H1 (cell line): ENCODE data around the gene AVPI1. TPM values are rescaled to one million over a fixed set of nuclear protein-coding genes. Genes with fewer than 3 reads are reported as not detected.

Experiments
- CTCF ChIA-PET: fragments of 300-600 bp; sonication (Branson Sonifier 250); formaldehyde crosslinking; loops from one replicate; lab custom pipeline; 2021; ENCODE audit not compliant: partially characterized antibody; lab: Charles Lee
- POLR2A ChIA-PET: fragments of 300-600 bp; sonication (Branson Sonifier 250); formaldehyde crosslinking; loops from one replicate; lab custom pipeline; 2021; ENCODE audit warnings: inconsistent platforms; ENCODE audit not compliant: partially characterized antibody; lab: Charles Lee
- DNase-seq, 2 experiments: peaks; one replicate each; pipeline versions ENCODE4 v3.0.0 to v3.0.0-alpha.2; 2010 to 2022; ENCODE audit warnings: low spot score in 2 of 2, low read depth in 1 of 2, mixed read lengths in 1 of 2
- FAIRE-seq: peaks from 2 replicates; lab custom pipeline; 2011; peaks lifted over from hg19 to GRCh38; lab: Jason Lieb, UNC
- H2AFZ ChIP-seq: 2 replicates; pipeline ENCODE4 v1.8.1; 2012; ENCODE audit warnings: low read length, inconsistent platforms
- H2AK5ac ChIP-seq: 2 replicates; pipeline ENCODE4 v1.6.1; 2013; ENCODE audit warnings: low read depth, low read length
- H2BK120ac ChIP-seq: replicated peaks from 2 replicates; pipeline ENCODE3; 2013; ENCODE audit warnings: low read depth, low read length, inconsistent platforms
- H2BK12ac ChIP-seq: 2 replicates; pipeline ENCODE4 v1.6.1; 2013; ENCODE audit warnings: low read depth, low read length
- H2BK15ac ChIP-seq: 2 replicates; pipeline ENCODE4 v1.6.1; 2013; ENCODE audit warnings: low read length
- H2BK20ac ChIP-seq: 2 replicates; pipeline ENCODE4 v1.6.1; 2013; ENCODE audit warnings: low read length
- H2BK5ac ChIP-seq: 2 replicates; pipeline ENCODE4 v1.6.1; 2013; ENCODE audit warnings: low read depth, low read length
- H3K14ac ChIP-seq: 2 replicates; pipeline ENCODE4 v1.6.1; 2013; ENCODE audit warnings: inconsistent platforms; ENCODE audit not compliant: insufficient read length
- H3K18ac ChIP-seq: 2 replicates; pipeline ENCODE4 v1.6.1; 2013; ENCODE audit warnings: low read length; ENCODE audit errors: extremely low read depth
- H3K23ac ChIP-seq: 2 replicates; pipeline ENCODE4 v1.6.1; 2013; ENCODE audit warnings: inconsistent platforms; ENCODE audit not compliant: insufficient read length
- H3K23me2 ChIP-seq: 2 replicates; pipeline ENCODE4 v1.6.1; 2013; ENCODE audit warnings: low read depth, low read length
- H3K27ac ChIP-seq: 2 replicates; pipeline ENCODE4 v1.6.1; 2011; ENCODE audit warnings: low read depth, low read length, inconsistent platforms
- H3K27me3 ChIP-seq, 4 experiments: replicated peaks in 1 of 4; 1 replicate in 1 of 4; 2 replicates in 3 of 4; pipeline versions ENCODE4 v1.6.1 to v1.8.1; 2011 to 2013; ENCODE audit warnings: low read length in 3 of 4, mild to moderate bottlenecking in 3 of 4, inconsistent platforms in 2 of 4, mixed read lengths in 2 of 4, moderate library complexity in 1 of 4; ENCODE audit not compliant: control insufficient read depth in 3 of 4, insufficient read depth in 3 of 4; ENCODE audit errors: extremely low read depth in 1 of 4
- H3K36me3 ChIP-seq, 4 experiments: 2 replicates each; pipeline versions ENCODE4 v1.6.1 to v1.8.1; 2011 to 2013; ENCODE audit warnings: mild to moderate bottlenecking in 4 of 4, low read length in 3 of 4, moderate library complexity in 2 of 4, control low read depth in 1 of 4, inconsistent platforms in 1 of 4; ENCODE audit not compliant: insufficient read depth in 4 of 4, control insufficient read depth in 2 of 4
- H3K4ac ChIP-seq: replicated peaks from 2 replicates; pipeline ENCODE3; 2013; ENCODE audit warnings: low read length, low read depth, mixed read lengths, inconsistent platforms; ENCODE audit not compliant: insufficient read length
- H3K4me1 ChIP-seq, 4 experiments: replicated peaks in 1 of 4; 1 replicate in 1 of 4; 2 replicates in 3 of 4; pipeline versions ENCODE4 v1.6.1 to v1.8.1; 2011 to 2013; ENCODE audit warnings: low read length in 3 of 4, inconsistent platforms in 2 of 4, mixed read lengths in 1 of 4; ENCODE audit not compliant: insufficient read depth in 4 of 4, control insufficient read depth in 3 of 4
- H3K4me2 ChIP-seq, 2 experiments: 2 replicates each; pipeline versions ENCODE4 v1.6.1 to v1.8.1; 2011 to 2013; ENCODE audit warnings: low read depth in 2 of 2, low read length in 2 of 2, control low read depth in 1 of 2, inconsistent platforms in 1 of 2, mild to moderate bottlenecking in 1 of 2; ENCODE audit not compliant: insufficient read depth in 1 of 2
- H3K4me3 ChIP-seq, 4 experiments: fragments of 200-600, 300-600 bp in 1 of 4; sonication (generic), shearing (Covaris generic), sonication (Bioruptor Twin) in 1 of 4; 2 replicates each; pipeline versions ENCODE4 v1.5.1 to v1.8.1; 2011 to 2016; ENCODE audit warnings: low read length in 4 of 4, low read depth in 3 of 4, control low read depth in 2 of 4, inconsistent platforms in 2 of 4, mild to moderate bottlenecking in 2 of 4, mixed read lengths in 1 of 4, moderate library complexity in 1 of 4; ENCODE audit not compliant: insufficient read depth in 2 of 4; ENCODE audit errors: extremely low read depth in 1 of 4
- H3K56ac ChIP-seq: replicated peaks from 2 replicates; pipeline ENCODE3; 2013; ENCODE audit warnings: low read depth, mild to moderate bottlenecking, mixed read lengths, low read length, inconsistent platforms; ENCODE audit not compliant: insufficient read length
- H3K79me1 ChIP-seq: 2 replicates; pipeline ENCODE4 v1.6.1; 2013; ENCODE audit warnings: low read depth, low read length, control low read depth
- H3K79me2 ChIP-seq, 2 experiments: 2 replicates each; pipeline versions ENCODE4 v1.6.1 to v1.8.1; 2012 to 2013; ENCODE audit warnings: low read length in 2 of 2, mild to moderate bottlenecking in 2 of 2, inconsistent platforms in 1 of 2; ENCODE audit not compliant: insufficient read depth in 2 of 2, control insufficient read depth in 1 of 2
- H3K9ac ChIP-seq, 4 experiments: replicated peaks in 1 of 4; 1 replicate in 1 of 4; 2 replicates in 3 of 4; pipeline versions ENCODE4 v1.6.1 to v1.8.1; 2011 to 2013; ENCODE audit warnings: low read depth in 3 of 4, low read length in 3 of 4, control low read depth in 2 of 4, mild to moderate bottlenecking in 2 of 4, moderate library complexity in 2 of 4, inconsistent platforms in 1 of 4; ENCODE audit errors: extremely low read depth in 1 of 4
- H3K9me3 ChIP-seq, 2 experiments: 2 replicates each; pipeline versions ENCODE4 v1.6.1 to v1.8.1; 2012 to 2013; ENCODE audit warnings: mild to moderate bottlenecking in 2 of 2, moderate library complexity in 2 of 2, control low read depth in 1 of 2, inconsistent platforms in 1 of 2, low read depth in 1 of 2, low read length in 1 of 2, mixed read lengths in 1 of 2; ENCODE audit not compliant: insufficient read depth in 2 of 2
- H4K20me1 ChIP-seq, 2 experiments: replicated peaks in 1 of 2; 2 replicates each; pipeline versions ENCODE3 to v1.8.1; 2011 to 2013; ENCODE audit warnings: inconsistent platforms in 2 of 2, low read length in 2 of 2, mild to moderate bottlenecking in 1 of 2; ENCODE audit not compliant: insufficient read depth in 2 of 2, control insufficient read depth in 1 of 2
- H4K5ac ChIP-seq: 2 replicates; pipeline ENCODE4 v1.6.1; 2013; ENCODE audit warnings: low read length, low read depth, mixed read lengths, inconsistent platforms; ENCODE audit not compliant: insufficient read length
- H4K8ac ChIP-seq: 2 replicates; pipeline ENCODE4 v1.8.0; 2013; ENCODE audit warnings: mild to moderate bottlenecking, moderate library complexity, low read length, inconsistent platforms; ENCODE audit not compliant: insufficient read depth; ENCODE audit errors: extremely low read depth
- H4K91ac ChIP-seq: replicated peaks from 2 replicates; pipeline ENCODE3; 2013; ENCODE audit warnings: low read length, mixed read lengths, inconsistent platforms; ENCODE audit not compliant: insufficient read length
- CEBPB ChIP-seq: IDR thresholded peaks from 2 replicates; pipeline ENCODE4 v1.6.1; 2012; ENCODE audit warnings: low read depth, low read length
- CTBP2 ChIP-seq: IDR thresholded peaks from 2 replicates; pipeline ENCODE4 v1.7.0; 2011; ENCODE audit warnings: borderline replicate concordance, mild to moderate bottlenecking, moderate library complexity, mixed read lengths, low read length; ENCODE audit not compliant: insufficient read depth, insufficient read length
- EGR1 ChIP-seq: IDR thresholded peaks from 2 replicates; pipeline ENCODE4 v1.6.1; 2011; ENCODE audit warnings: low read depth, low read length, borderline replicate concordance
- FOSL1 ChIP-seq: IDR thresholded peaks from 2 replicates; pipeline ENCODE4 v1.6.1; 2011; ENCODE audit warnings: mild to moderate bottlenecking, low read depth, low read length, moderate library complexity; ENCODE audit not compliant: insufficient read depth
- KDM4A ChIP-seq: IDR thresholded peaks from one replicate; pipeline ENCODE4 v1.7.1; 2012; ENCODE audit warnings: low read depth, mild to moderate bottlenecking, moderate library complexity, low read length, inconsistent platforms; ENCODE audit not compliant: severe bottlenecking
- MAX ChIP-seq: IDR thresholded peaks from 2 replicates; pipeline ENCODE4 v1.6.1; 2012; ENCODE audit warnings: inconsistent platforms
- RXRA ChIP-seq: IDR thresholded peaks from 2 replicates; pipeline ENCODE4 v1.6.1; 2011; ENCODE audit warnings: low read depth, mild to moderate bottlenecking, low read length, moderate library complexity; ENCODE audit not compliant: insufficient read depth
- SAP30 ChIP-seq: fragments of 300-600 bp; sonication (generic); IDR thresholded peaks from 2 replicates; pipeline ENCODE4 v1.7.1; 2012; ENCODE audit warnings: low read length, moderate library complexity, mild to moderate bottlenecking, inconsistent platforms; ENCODE audit not compliant: insufficient read depth, insufficient replicate concordance
- SP1 ChIP-seq: IDR thresholded peaks from 2 replicates; pipeline ENCODE4 v1.6.1; 2011; ENCODE audit warnings: low read depth, low read length
- SRF ChIP-seq: IDR thresholded peaks from 2 replicates; pipeline ENCODE4 v1.6.1; 2011; ENCODE audit warnings: mild to moderate bottlenecking, low read depth, low read length, moderate library complexity
- SUZ12 ChIP-seq: fragments of 200-600 bp; sonication (generic); IDR thresholded peaks from 2 replicates; pipeline ENCODE4 v1.6.1; 2012; ENCODE audit warnings: mild to moderate bottlenecking, inconsistent platforms, low read length, moderate library complexity, mixed read lengths
- USF2 ChIP-seq: IDR thresholded peaks from 2 replicates; pipeline ENCODE4 v1.6.1; 2011; ENCODE audit warnings: low read length, improper control_type of control experiment
- YY1 ChIP-seq: IDR thresholded peaks from 2 replicates; pipeline ENCODE4 v1.6.1; 2011; ENCODE audit warnings: low read depth, mild to moderate bottlenecking, low read length
- WGBS, 2 experiments: shearing (Covaris generic) in 1 of 2; methylation state at CpG; one replicate each; pipeline versions ENCODE4 v1.1.6 to v1.1.7; 2013 to 2015; ENCODE audit warnings: low lambda C conversion rate in 2 of 2, mixed read lengths in 2 of 2, inconsistent platforms in 1 of 2, low coverage in 1 of 2, missing lambda C conversion rate in 1 of 2; ENCODE audit not compliant: insufficient replicate concordance in 2 of 2, insufficient coverage in 1 of 2, insufficient read length in 1 of 2; ENCODE audit errors: extremely low coverage in 1 of 2, missing lambda C conversion rate in 1 of 2; 5-methylcytosine and 5-hydroxymethylcytosine counted together
- polyA plus RNA-seq, 7 experiments: library from polyadenylated mRNA; depleted of rRNA in 3 of 7; stranded (reverse) in 5 of 7; unstranded in 2 of 7; fragments of >200 nt in 5 of 7; fragments of 200-250 nt in 2 of 7; gene quantifications; 1 replicate in 5 of 7; 2 replicates in 1 of 7; 4 replicates in 1 of 7; pipeline versions ENCODE4 v1.2.1 to v1.2.3, GENCODE V29; 2011 to 2013; ENCODE audit warnings: missing spikeins in 2 of 7, mixed read lengths in 2 of 7
- total RNA-seq: library from RNA; stranded (reverse); fragmentation: NEBNext Ultra II Directional; extraction: Animal tissue kit (Norgen Biotek cat#: 25700); gene quantifications from 2 replicates; pipeline ENCODE4 v1.2.1, GENCODE V29; 2021

AVPI1 gene
- total and polyA plus RNA-seq, 2 of the 8 experiments (the other 6 are each of a cell fraction or from before 2014, with no cell fraction given), result 9.0 to 13.5 TPM

- H2AFZ ChIP-seq, result no peak overlapping the region
- no peaks in the 10 kb centered on the region for H3K79me1 ChIP-seq
- no peak overlapping the region for H3K23ac ChIP-seq
- no peak overlapping the region for H2BK15ac ChIP-seq
- no peak for DNase-seq
- no peak overlapping the region for H2BK5ac ChIP-seq
- no peak overlapping the region for H3K9ac ChIP-seq
- H3K27ac ChIP-seq, result no peak overlapping the region
- H3K18ac ChIP-seq, result no peak overlapping the region
- no peak overlapping the region for H3K14ac ChIP-seq
- H3K79me2 ChIP-seq, result no peaks in the 10 kb centered on the region
- H3K56ac ChIP-seq, result no peak overlapping the region
- no peak overlapping the region for H3K4ac ChIP-seq
- H3K9me3 ChIP-seq, result no peaks in the 10 kb centered on the region
- FAIRE-seq, result no peak
- H4K91ac ChIP-seq, result no peak overlapping the region
- 94% methylated on average over 6 of the region's 6 CpGs; no CpG with 5 or more reads in 1 of the 2 experiments for WGBS, 2 experiments
- H3K4me3 ChIP-seq, result no peak overlapping the region
- H4K8ac ChIP-seq, result no peak overlapping the region
- ChIA-PET POLR2A (interaction anchor here (0.7 to 1.1 kb wide), 2 partner anchors 10 to 28 kb away, joined by 3 to 4 read pairs; no protein-coding TSS in a partner anchor), CTCF (interaction anchor here (2.2 to 2.6 kb wide), 2 partner anchors 9 to 19 kb away, joined by 6 to 11 read pairs; partner anchors contain the start of gene AVPI1)
- no peak overlapping the region for H2BK20ac ChIP-seq
- H3K27me3 ChIP-seq, result no peaks in the 10 kb centered on the region
- peaks cover 0 to 3% of the 10 kb centered on the region in 2 experiments for H4K20me1 ChIP-seq
- H2BK120ac ChIP-seq, result no peak overlapping the region
- H3K4me2 ChIP-seq, result no peak overlapping the region
- no peak overlapping the region for H2AK5ac ChIP-seq
- no peak overlapping the region for H2BK12ac ChIP-seq
- no peak overlapping the region for H4K5ac ChIP-seq
- no peaks in the 10 kb centered on the region for H3K4me1 ChIP-seq
- no peaks in the 10 kb centered on the region for H3K23me2 ChIP-seq
- H3K36me3 ChIP-seq, result peaks cover 8 to 44% (median 23%) of the 10 kb centered on the region in 4 experiments; a peak in 7 of 8 replicates
- TF ChIP-seq RXRA, result no peak
- no peak for TF ChIP-seq CEBPB
- no peak for TF ChIP-seq USF2
- TF ChIP-seq EGR1, result no peak
- no peak for TF ChIP-seq SRF
- TF ChIP-seq CTBP2, result no peak
- TF ChIP-seq SAP30, result no peak
- TF ChIP-seq MAX, result no peak
- no peak for TF ChIP-seq FOSL1
- TF ChIP-seq SP1, result no peak
- no peak for TF ChIP-seq SUZ12
- no peak for TF ChIP-seq KDM4A
- TF ChIP-seq YY1, result no peak
Measured at GRCh38 chr10:97667463-97667862, 19.6 kb downstream of the AVPI1 start.
